GM19438 (cell line): Measurements from ENCODE around the gene TMX2.
"Not testable (repeated sequence)": the region's sequence is repeated elsewhere in the genome, so short reads cannot be mapped to it uniquely, and the experiment has no call there.

Experiments used
- ATAC-seq: cut with Tn5 transposase; IDR thresholded peaks from one replicate; pipeline ENCODE4 v1.9.1; 2021; ENCODE audit warnings: low read depth; ENCODE audit not compliant: unreplicated experiment

TMX2 gene

GRCh38 chr11:57712256-57713150 lies at the start of gene TMX2:
Gene TMX2, plus strand, starts transcription at chr11:57712593. Its CDS starts 26 bp downstream, at chr11:57712619.
- peak; percentile 88 for ATAC-seq

- ATAC-seq, result no peak
Measured at GRCh38 chr11:57662893-57663292, 49.5 kb upstream of the TMX2 start.

GRCh38 chr11:57663975-57664374 lies 48.4 kb upstream of the TMX2 start:
- ATAC-seq, result no peak

GRCh38 chr11:57667117-57667735 lies 45.2 kb upstream of the TMX2 start:
- peak; percentile 67 for ATAC-seq

- ATAC-seq, result peak; percentile 81
Measured at GRCh38 chr11:57667736-57668433, 44.5 kb upstream of the TMX2 start, which contains the start of gene ZDHHC5. Gene ZDHHC5, plus strand, starts transcription at chr11:57668114. Its CDS starts 4,977 bp downstream, at chr11:57673091.

GRCh38 chr11:57668434-57668782 lies 44.0 kb upstream of the TMX2 start:
- peak; percentile 5 for ATAC-seq

GRCh38 chr11:57674251-57674650 lies 38.1 kb upstream of the TMX2 start:
- ATAC-seq, result no peak

- ATAC-seq, result no peak
Measured at GRCh38 chr11:57675176-57675941, 37.0 kb upstream of the TMX2 start.

- ATAC-seq, result no peak
Measured at GRCh38 chr11:57679396-57679795, 33.0 kb upstream of the TMX2 start.

GRCh38 chr11:57680552-57680874 lies 31.9 kb upstream of the TMX2 start:
- peak; percentile 21 for ATAC-seq

GRCh38 chr11:57681168-57681567 lies 31.2 kb upstream of the TMX2 start:
- ATAC-seq, result no peak

GRCh38 chr11:57690474-57690873 lies 21.9 kb upstream of the TMX2 start:
- ATAC-seq, result not testable (repeated sequence)

- ATAC-seq, result no peak
Measured at GRCh38 chr11:57698843-57699365, 13.5 kb upstream of the TMX2 start.

- no peak for ATAC-seq
Measured at GRCh38 chr11:57699813-57700212, 12.6 kb upstream of the TMX2 start.

GRCh38 chr11:57700425-57700824 lies 12.0 kb upstream of the TMX2 start:
- no peak for ATAC-seq

- no peak for ATAC-seq
Measured at GRCh38 chr11:57703341-57703740, 9.1 kb upstream of the TMX2 start.

GRCh38 chr11:57704932-57705331 lies 7.5 kb upstream of the TMX2 start:
- no peak for ATAC-seq

GRCh38 chr11:57705432-57705831 lies 7.0 kb upstream of the TMX2 start:
- ATAC-seq, result not testable (repeated sequence)

- no peak for ATAC-seq
Measured at GRCh38 chr11:57709802-57710367, 2.5 kb upstream of the TMX2 start.
